IMR-90 (cell line): ENCODE data around the gene CLK3. TPM values are rescaled to one million over a fixed set of nuclear protein-coding genes. Genes with fewer than 3 reads are reported as not detected.

Experiments used
- ATAC-seq: fragments of 200-7000 bp; cut with Tn5 transposase; 2 replicates; pipeline ENCODE4 v1.9.1; 2020; ENCODE audit warnings: low read depth, mild to moderate bottlenecking, moderate library complexity
- BruUV-seq: library from RNA; stranded (reverse); fragments of 400-500 nt; replicated peaks from 2 replicates; lab custom pipeline; 2021; lab: Mats Ljungman, UMichigan
- CTCF ChIA-PET: fragments of 300-600 bp; formaldehyde crosslinking; extraction: SDS; loops from one replicate; lab custom pipeline; 2021; ENCODE audit warnings: antibody characterized with exemption; lab: Yijun Ruan, JAX
- POLR2A ChIA-PET: fragments of 300-600 bp; sonication (Branson Sonifier 250); formaldehyde crosslinking; loops from one replicate; lab custom pipeline; 2022; ENCODE audit warnings: antibody characterized with exemption; ENCODE audit not compliant: unreplicated experiment; lab: Charles Lee
- DNase-seq: peaks from one replicate; pipeline ENCODE4 v3.0.0; 2013
- H2AFZ ChIP-seq: replicated peaks from 2 replicates; pipeline ENCODE3; 2013; ENCODE audit warnings: low read length, mild to moderate bottlenecking; ENCODE audit not compliant: poor library complexity
- H2AK5ac ChIP-seq: 2 replicates; pipeline ENCODE4 v1.6.1; 2013; ENCODE audit warnings: low read depth, low read length, inconsistent platforms
- H2AK9ac ChIP-seq: replicated peaks from 2 replicates; pipeline ENCODE3; 2013; ENCODE audit warnings: mild to moderate bottlenecking, low read depth, low read length, moderate library complexity; ENCODE audit not compliant: poor library complexity
- H2BK120ac ChIP-seq: 2 replicates; pipeline ENCODE4 v1.6.1; 2013; ENCODE audit warnings: low read depth, low read length, inconsistent platforms
- H2BK15ac ChIP-seq: 3 replicates; pipeline ENCODE4 v1.6.1; 2013; ENCODE audit warnings: low read depth, low read length, inconsistent platforms
- H2BK20ac ChIP-seq: 2 replicates; pipeline ENCODE4 v1.6.1; 2013; ENCODE audit warnings: low read depth, mild to moderate bottlenecking, inconsistent platforms, low read length, moderate library complexity
- H2BK5ac ChIP-seq: 2 replicates; pipeline ENCODE4 v1.6.1; 2013; ENCODE audit warnings: mild to moderate bottlenecking, low read depth, low read length, inconsistent platforms; ENCODE audit not compliant: poor library complexity, severe bottlenecking
- H3K14ac ChIP-seq: replicated peaks from 2 replicates; pipeline ENCODE4 v1.6.1; 2013; ENCODE audit warnings: low read depth, low read length, inconsistent platforms
- H3K18ac ChIP-seq: 2 replicates; pipeline ENCODE4 v1.6.1; 2013; ENCODE audit warnings: low read depth, low read length, control low read depth
- H3K23ac ChIP-seq: 2 replicates; pipeline ENCODE4 v1.6.1; 2013; ENCODE audit warnings: low read depth, low read length, inconsistent platforms
- H3K27ac ChIP-seq: 2 replicates; pipeline ENCODE4 v1.5.1; 2013; ENCODE audit warnings: mild to moderate bottlenecking, control low read depth, low read length; ENCODE audit not compliant: insufficient read depth
- H3K27me3 ChIP-seq: 2 replicates; pipeline ENCODE4 v1.6.1; 2013; ENCODE audit warnings: low read length; ENCODE audit not compliant: control insufficient read depth, insufficient read depth
- H3K36me3 ChIP-seq: 2 replicates; pipeline ENCODE4 v1.6.1; 2013; ENCODE audit warnings: low read length, mixed read lengths; ENCODE audit not compliant: control insufficient read depth, insufficient read depth
- H3K4ac ChIP-seq: 2 replicates; pipeline ENCODE4 v1.6.1; 2013; ENCODE audit warnings: low read depth, low read length, inconsistent platforms
- H3K4me1 ChIP-seq: 2 replicates; pipeline ENCODE4 v1.6.1; 2013; ENCODE audit warnings: low read length, mixed read lengths; ENCODE audit not compliant: control insufficient read depth, insufficient read depth
- H3K4me2 ChIP-seq: 2 replicates; pipeline ENCODE4 v1.6.1; 2013; ENCODE audit warnings: low read depth, mild to moderate bottlenecking, control low read depth, low read length, moderate library complexity
- H3K4me3 ChIP-seq: 2 replicates; pipeline ENCODE4 v1.5.1; 2013; ENCODE audit warnings: low read depth, mild to moderate bottlenecking, control low read depth, low read length, moderate library complexity; ENCODE audit not compliant: insufficient read depth
- H3K56ac ChIP-seq: 2 replicates; pipeline ENCODE4 v1.6.1; 2013; ENCODE audit warnings: low read length, inconsistent platforms; ENCODE audit not compliant: insufficient read depth; ENCODE audit errors: extremely low read depth
- H3K79me1 ChIP-seq, 2 experiments: 2 replicates each; pipeline ENCODE4 v1.6.1; 2013; ENCODE audit warnings: low read length in 2 of 2, inconsistent platforms in 1 of 2, low read depth in 1 of 2
- H3K9ac ChIP-seq: 2 replicates; pipeline ENCODE4 v1.6.1; 2013; ENCODE audit warnings: low read depth, low read length, control low read depth
- H3K9me1 ChIP-seq: 2 replicates; pipeline ENCODE4 v1.6.1; 2013; ENCODE audit warnings: low read length, inconsistent platforms; ENCODE audit not compliant: insufficient read depth
- H3K9me3 ChIP-seq: 2 replicates; pipeline ENCODE4 v1.6.1; 2013; ENCODE audit warnings: low read length; ENCODE audit not compliant: control insufficient read depth, insufficient read depth
- H4K20me1 ChIP-seq: 2 replicates; pipeline ENCODE4 v1.6.1; 2013; ENCODE audit warnings: low read length, inconsistent platforms; ENCODE audit not compliant: insufficient read depth
- H4K5ac ChIP-seq: 2 replicates; pipeline ENCODE4 v1.6.1; 2013; ENCODE audit warnings: mild to moderate bottlenecking, low read depth, low read length, control low read depth
- H4K8ac ChIP-seq, 2 experiments: 2 replicates each; pipeline ENCODE4 v1.6.1; 2013; ENCODE audit warnings: low read depth in 2 of 2, low read length in 2 of 2, control low read depth in 1 of 2, inconsistent platforms in 1 of 2
- H4K91ac ChIP-seq: 2 replicates; pipeline ENCODE4 v1.6.1; 2013; ENCODE audit warnings: low read depth, low read length, inconsistent platforms; ENCODE audit not compliant: insufficient read depth
- BHLHE40 ChIP-seq: fragments of 150-350 bp; IDR thresholded peaks from 2 replicates; pipeline ENCODE4 v1.6.1; 2016; ENCODE audit warnings: mild to moderate bottlenecking, low read depth, low read length
- CEBPB ChIP-seq: IDR thresholded peaks from 2 replicates; pipeline ENCODE4 v1.6.1; 2012; ENCODE audit warnings: low read depth, low read length, improper control_type of control experiment
- CHD1 ChIP-seq: IDR thresholded peaks from 2 replicates; pipeline ENCODE4 v1.6.1; 2012; ENCODE audit warnings: low read depth, low read length, improper control_type of control experiment
- FOS ChIP-seq: fragments of 150-350 bp; IDR thresholded peaks from 2 replicates; pipeline ENCODE4 v1.6.1; 2016; ENCODE audit warnings: low read depth, low read length
- MAFK ChIP-seq: IDR thresholded peaks from 2 replicates; pipeline ENCODE4 v1.6.1; 2012; ENCODE audit warnings: low read depth, low read length, improper control_type of control experiment
- MAZ ChIP-seq: IDR thresholded peaks from 2 replicates; pipeline ENCODE4 v1.6.1; 2012; ENCODE audit warnings: low read depth, mild to moderate bottlenecking, low read length, improper control_type of control experiment, moderate library complexity, borderline replicate concordance
- MXI1 ChIP-seq: IDR thresholded peaks from 2 replicates; pipeline ENCODE4 v1.6.1; 2012; ENCODE audit warnings: low read depth, mild to moderate bottlenecking, low read length, moderate library complexity, borderline replicate concordance
- NFE2L2 ChIP-seq: fragments of 150-350 bp; IDR thresholded peaks from 2 replicates; pipeline ENCODE4 v1.6.1; 2016; ENCODE audit warnings: low read depth, mild to moderate bottlenecking, low read length
- POLR2A ChIP-seq: IDR thresholded peaks from 2 replicates; pipeline ENCODE4 v1.6.1; 2012; ENCODE audit warnings: mild to moderate bottlenecking, low read depth, low read length
- RAD21 ChIP-seq: IDR thresholded peaks from 2 replicates; pipeline ENCODE4 v1.6.1; 2012; ENCODE audit warnings: low read length, improper control_type of control experiment
- RCOR1 ChIP-seq: IDR thresholded peaks from 2 replicates; pipeline ENCODE4 v1.6.1; 2012; ENCODE audit warnings: mild to moderate bottlenecking, low read length, improper control_type of control experiment; ENCODE audit not compliant: insufficient replicate concordance
- RFX5 ChIP-seq: IDR thresholded peaks from 2 replicates; pipeline ENCODE4 v1.8.0; 2012; ENCODE audit warnings: low read depth, mild to moderate bottlenecking, low read length, moderate library complexity
- SMC3 ChIP-seq: fragments of 150-350 bp; IDR thresholded peaks from 2 replicates; pipeline ENCODE4 v1.6.1; 2016; ENCODE audit warnings: low read depth, mild to moderate bottlenecking, antibody characterized with exemption, low read length, moderate library complexity
- WGBS, 2 experiments: methylation state at CpG; one replicate each; pipeline versions ENCODE4 v1.1.5 to v1.1.7; 2013; ENCODE audit warnings: missing lambda C conversion rate in 2 of 2; ENCODE audit not compliant: insufficient read length in 1 of 2; ENCODE audit errors: extremely low coverage in 2 of 2; 5-methylcytosine and 5-hydroxymethylcytosine counted together
- dilution Hi-C: fragments of 300-500 bp; cut with HindIII; formaldehyde crosslinking; loops from one replicate; pipeline ENCODE4 v1.14.3; 2018; ENCODE audit warnings: low sequenced_read_pairs; ENCODE audit not compliant: unreplicated experiment
- in situ Hi-C: fragments of 300-500 bp; cut with MboI; formaldehyde crosslinking; loops from 3 replicates; pipeline ENCODE4 v1.14.3; 2019; ENCODE audit warnings: low sequenced_read_pairs, inconsistent platforms, mixed read lengths
- intact Hi-C: fragments of 100-400 bp; cut with micrococcal nuclease; formaldehyde crosslinking; loops from 2 replicates; pipeline ENCODE4 v1.10.0; 2022
- polyA plus RNA-seq, 3 experiments: library from polyadenylated mRNA; depleted of rRNA; stranded (reverse); fragments of >200 nt; gene quantifications; 2 replicates each; pipeline ENCODE4 v1.2.3, GENCODE V29; 2012; ENCODE audit warnings: low replicate concordance in 1 of 3
- total RNA-seq: library from RNA; depleted of rRNA; stranded (reverse); fragments of >200 nt; gene quantifications from 2 replicates; pipeline ENCODE4 v1.2.3, GENCODE V29; 2012
- TF ChIP-seq, protein P1 (sequence below): fragments of 150-350 bp; IDR thresholded peaks from 2 replicates; pipeline ENCODE4 v1.6.1; 2016; ENCODE audit warnings: low read depth, mild to moderate bottlenecking, low read length, moderate library complexity, borderline replicate concordance
- TF ChIP-seq, protein P2 (sequence below): conservative IDR thresholded peaks from 2 replicates; pipeline ENCODE4 v1.5.1; 2012; ENCODE audit warnings: mild to moderate bottlenecking, low read depth, low read length, improper control_type of control experiment
- TF ChIP-seq, protein P3 (sequence below): fragments of 150-350 bp; IDR thresholded peaks from 2 replicates; pipeline ENCODE4 v1.6.1; 2017; ENCODE audit warnings: mild to moderate bottlenecking, antibody characterized with exemption, low read length, low read depth

Gene CLK3
- total and polyA plus RNA-seq, 2 of the 4 experiments (the other 2 are of a cell fraction): 84.7 to 117 TPM

DNA sequence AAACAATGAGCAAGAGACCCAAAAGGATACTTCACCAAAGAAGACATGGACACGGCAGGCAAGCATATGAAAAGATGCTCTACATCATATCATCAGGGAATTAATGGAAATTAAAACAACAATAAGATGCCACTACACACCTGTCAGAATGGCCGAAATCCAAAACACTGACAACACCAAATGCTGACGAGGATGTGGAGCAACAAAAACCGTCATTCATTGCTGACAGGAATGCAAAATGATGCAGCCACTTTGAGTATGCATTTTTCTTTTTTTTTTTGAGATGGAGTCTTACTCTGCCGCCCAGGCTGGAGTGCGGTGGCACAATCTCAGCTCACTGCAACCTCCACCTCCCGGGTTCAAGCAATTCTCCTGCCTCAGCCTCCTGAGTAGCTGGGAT, 61.2 kb downstream of the CLK3 start:
- Histone ChIP-seq H3K9me3 (no peaks in the 10 kb centered on the region), H4K8ac (no peak overlapping the region), H2AK5ac (no peak overlapping the region), H3K27me3 (no peaks in the 10 kb centered on the region), H3K36me3 (peaks cover 15% of the 10 kb centered on the region), H4K5ac (no peak overlapping the region), H2AK9ac (no peak overlapping the region), H3K14ac (no peak overlapping the region), H3K9ac (no peak overlapping the region), H2AFZ (no peak overlapping the region), H3K18ac (no peak overlapping the region), H3K23ac (no peak overlapping the region), H2BK120ac (no peak overlapping the region), H2BK15ac (no peak overlapping the region), H3K9me1 (peaks cover 6% of the 10 kb centered on the region; the same call in 1 of the 2 replicates), H4K20me1 (peaks cover 34% of the 10 kb centered on the region; the same call in 1 of the 2 replicates), H2BK20ac (no peak overlapping the region), H3K4me1 (no peaks in the 10 kb centered on the region), H3K4me2 (no peak overlapping the region), H3K79me1 (peaks cover 15 to 40% of the 10 kb centered on the region in 2 experiments), H3K56ac (no peak overlapping the region), H4K91ac (no peak overlapping the region), H3K4ac (no peak overlapping the region), H3K27ac (no peak overlapping the region), H3K4me3 (no peak overlapping the region), H2BK5ac (no peak overlapping the region)
- intact Hi-C loops (no loop called here), in situ Hi-C loops (no loop called here), dilution Hi-C loops (no loop called here)
- ChIA-PET CTCF (no interaction called here), POLR2A (no interaction called here)
- no CpG with 5 or more reads among the region's 7 CpGs for WGBS, 2 experiments
- no peak for ATAC-seq
- no TSS peak for BruUV-seq
- TF ChIP-seq RCOR1: no peak
- TF ChIP-seq FOS: no peak
- TF ChIP-seq RFX5: no peak
- TF ChIP-seq MAZ: no peak
- TF ChIP-seq NFE2L2: no peak
- no peak for TF ChIP-seq POLR2A
- no peak for TF ChIP-seq MAFK
- TF ChIP-seq RAD21: no peak
- no peak for TF ChIP-seq CHD1
- TF ChIP-seq, protein P1, sequence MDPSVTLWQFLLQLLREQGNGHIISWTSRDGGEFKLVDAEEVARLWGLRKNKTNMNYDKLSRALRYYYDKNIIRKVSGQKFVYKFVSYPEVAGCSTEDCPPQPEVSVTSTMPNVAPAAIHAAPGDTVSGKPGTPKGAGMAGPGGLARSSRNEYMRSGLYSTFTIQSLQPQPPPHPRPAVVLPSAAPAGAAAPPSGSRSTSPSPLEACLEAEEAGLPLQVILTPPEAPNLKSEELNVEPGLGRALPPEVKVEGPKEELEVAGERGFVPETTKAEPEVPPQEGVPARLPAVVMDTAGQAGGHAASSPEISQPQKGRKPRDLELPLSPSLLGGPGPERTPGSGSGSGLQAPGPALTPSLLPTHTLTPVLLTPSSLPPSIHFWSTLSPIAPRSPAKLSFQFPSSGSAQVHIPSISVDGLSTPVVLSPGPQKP: no peak
- no peak for TF ChIP-seq MXI1
- TF ChIP-seq BHLHE40: no peak
- TF ChIP-seq, protein P2, sequence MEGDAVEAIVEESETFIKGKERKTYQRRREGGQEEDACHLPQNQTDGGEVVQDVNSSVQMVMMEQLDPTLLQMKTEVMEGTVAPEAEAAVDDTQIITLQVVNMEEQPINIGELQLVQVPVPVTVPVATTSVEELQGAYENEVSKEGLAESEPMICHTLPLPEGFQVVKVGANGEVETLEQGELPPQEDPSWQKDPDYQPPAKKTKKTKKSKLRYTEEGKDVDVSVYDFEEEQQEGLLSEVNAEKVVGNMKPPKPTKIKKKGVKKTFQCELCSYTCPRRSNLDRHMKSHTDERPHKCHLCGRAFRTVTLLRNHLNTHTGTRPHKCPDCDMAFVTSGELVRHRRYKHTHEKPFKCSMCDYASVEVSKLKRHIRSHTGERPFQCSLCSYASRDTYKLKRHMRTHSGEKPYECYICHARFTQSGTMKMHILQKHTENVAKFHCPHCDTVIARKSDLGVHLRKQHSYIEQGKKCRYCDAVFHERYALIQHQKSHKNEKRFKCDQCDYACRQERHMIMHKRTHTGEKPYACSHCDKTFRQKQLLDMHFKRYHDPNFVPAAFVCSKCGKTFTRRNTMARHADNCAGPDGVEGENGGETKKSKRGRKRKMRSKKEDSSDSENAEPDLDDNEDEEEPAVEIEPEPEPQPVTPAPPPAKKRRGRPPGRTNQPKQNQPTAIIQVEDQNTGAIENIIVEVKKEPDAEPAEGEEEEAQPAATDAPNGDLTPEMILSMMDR: no peak
- TF ChIP-seq CEBPB: no peak
- no peak for TF ChIP-seq SMC3
- TF ChIP-seq, protein P3, sequence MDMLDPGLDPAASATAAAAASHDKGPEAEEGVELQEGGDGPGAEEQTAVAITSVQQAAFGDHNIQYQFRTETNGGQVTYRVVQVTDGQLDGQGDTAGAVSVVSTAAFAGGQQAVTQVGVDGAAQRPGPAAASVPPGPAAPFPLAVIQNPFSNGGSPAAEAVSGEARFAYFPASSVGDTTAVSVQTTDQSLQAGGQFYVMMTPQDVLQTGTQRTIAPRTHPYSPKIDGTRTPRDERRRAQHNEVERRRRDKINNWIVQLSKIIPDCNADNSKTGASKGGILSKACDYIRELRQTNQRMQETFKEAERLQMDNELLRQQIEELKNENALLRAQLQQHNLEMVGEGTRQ: no peak
- DNase-seq: no peak
